Neural cell (in vitro differentiated cells): ENCODE data around the gene SERGEF. TPM values are rescaled to one million over a fixed set of nuclear protein-coding genes. Genes with fewer than 3 reads are reported as not detected.

Experiments
- H2AFZ ChIP-seq: fragments of 200-600, 300-800 bp; sonication (generic), shearing (Covaris generic); 2 replicates; pipeline ENCODE4 v1.6.0; 2014; ENCODE audit warnings: low read depth, mild to moderate bottlenecking, antibody characterized with exemption, low read length, moderate library complexity
- H3F3A ChIP-seq: fragments of 200-600 bp; shearing (Covaris generic); 2 replicates; pipeline ENCODE4 v1.6.1; 2016; ENCODE audit warnings: mild to moderate bottlenecking, moderate library complexity, mixed read lengths, antibody characterized with exemption, low read length; ENCODE audit not compliant: insufficient read depth, poor library complexity, severe bottlenecking
- H3K27ac ChIP-seq: fragments of 200-600, 300-800 bp; sonication (generic), shearing (Covaris generic); 2 replicates; pipeline ENCODE4 v1.5.1; 2014; ENCODE audit warnings: mild to moderate bottlenecking, low read length, moderate library complexity
- H3K27me3 ChIP-seq: fragments of 300-800, 200-600 bp; sonication (generic), shearing (Covaris generic); 2 replicates; pipeline ENCODE4 v1.6.0; 2014; ENCODE audit warnings: mild to moderate bottlenecking, low read depth, low read length, moderate library complexity; ENCODE audit not compliant: insufficient read depth
- H3K36me3 ChIP-seq: fragments of 300-800, 200-600 bp; sonication (generic), shearing (Covaris generic); 2 replicates; pipeline ENCODE4 v1.5.1; 2014; ENCODE audit warnings: mild to moderate bottlenecking, antibody characterized with exemption, low read length, moderate library complexity; ENCODE audit not compliant: insufficient read depth
- H3K4me2 ChIP-seq: fragments of 300-800, 200-600 bp; sonication (generic), shearing (Covaris generic); 2 replicates; pipeline ENCODE4 v1.6.0; 2014; ENCODE audit warnings: mild to moderate bottlenecking, low read length
- H3K4me3 ChIP-seq: fragments of 300-800, 200-600 bp; sonication (generic), shearing (Covaris generic); 2 replicates; pipeline ENCODE4 v1.5.1; 2014; ENCODE audit warnings: mild to moderate bottlenecking, low read length, moderate library complexity
- H3K79me2 ChIP-seq: fragments of 200-600 bp; shearing (Covaris generic); replicated peaks from 2 replicates; pipeline ENCODE4 v1.6.0; 2014; ENCODE audit warnings: mild to moderate bottlenecking, low read length, moderate library complexity; ENCODE audit not compliant: insufficient read depth
- H3K9ac ChIP-seq: fragments of 300-800, 200-600 bp; sonication (generic), shearing (Covaris generic); 2 replicates; pipeline ENCODE4 v1.6.1; 2016; ENCODE audit warnings: mild to moderate bottlenecking, low read length, mixed read lengths
- H3K9me2 ChIP-seq: fragments of 200-600 bp; shearing (Covaris generic); 2 replicates; pipeline ENCODE4 v1.6.1; 2016; ENCODE audit warnings: mild to moderate bottlenecking, low read length, mixed read lengths; ENCODE audit not compliant: insufficient read depth
- H3K9me3 ChIP-seq: fragments of 200-600, 300-800 bp; sonication (generic), shearing (Covaris generic); 2 replicates; pipeline ENCODE4 v1.6.1; 2016; ENCODE audit warnings: mild to moderate bottlenecking, mixed run types, low read length, moderate library complexity, mixed read lengths
- H4K20me1 ChIP-seq: fragments of 200-600 bp; shearing (Covaris generic); 2 replicates; pipeline ENCODE4 v1.6.1; 2016; ENCODE audit warnings: mild to moderate bottlenecking, mixed run types; ENCODE audit not compliant: insufficient read depth
- CTCF ChIP-seq: fragments of 450-650 bp; IDR thresholded peaks from 2 replicates; pipeline ENCODE4 v1.5.1; 2014; ENCODE audit warnings: antibody characterized with exemption, mild to moderate bottlenecking, moderate library complexity; ENCODE audit not compliant: poor library complexity, severe bottlenecking
- EP300 ChIP-seq: fragments of 450-650 bp; conservative IDR thresholded peaks from 2 replicates; pipeline ENCODE4 v1.6.1; 2014; ENCODE audit warnings: antibody characterized with exemption, mild to moderate bottlenecking, moderate library complexity; ENCODE audit not compliant: poor library complexity, severe bottlenecking
- EZH2 ChIP-seq: fragments of 200-600, 300-800 bp; shearing (Covaris generic), sonication (generic); IDR thresholded peaks from 2 replicates; pipeline ENCODE4 v1.6.1; 2014; ENCODE audit warnings: antibody characterized with exemption, low read length, borderline replicate concordance, mild to moderate bottlenecking; ENCODE audit not compliant: insufficient read depth, poor library complexity, severe bottlenecking
- MXI1 ChIP-seq: fragments of 450-650 bp; conservative IDR thresholded peaks from 2 replicates; pipeline ENCODE4 v1.6.1; 2014; ENCODE audit warnings: antibody characterized with exemption, mild to moderate bottlenecking; ENCODE audit not compliant: poor library complexity, severe bottlenecking
- POLR2AphosphoS5 ChIP-seq: IDR thresholded peaks from 2 replicates; pipeline ENCODE4 v1.6.1; 2012
- RAD21 ChIP-seq: fragments of 450-650 bp; conservative IDR thresholded peaks from 2 replicates; pipeline ENCODE4 v1.6.1; 2014; ENCODE audit warnings: antibody characterized with exemption, mild to moderate bottlenecking, moderate library complexity
- REST ChIP-seq: IDR thresholded peaks from 2 replicates; pipeline ENCODE4 v1.6.1; 2012; ENCODE audit warnings: borderline replicate concordance
- SMC3 ChIP-seq: fragments of 450-650 bp; conservative IDR thresholded peaks from 2 replicates; pipeline ENCODE4 v1.6.1; 2014; ENCODE audit warnings: antibody characterized with exemption, mild to moderate bottlenecking, moderate library complexity; ENCODE audit not compliant: poor library complexity
- TAF1 ChIP-seq: IDR thresholded peaks from 2 replicates; pipeline ENCODE4 v1.6.1; 2012; ENCODE audit warnings: low read depth
- polyA plus RNA-seq: library from polyadenylated mRNA; depleted of rRNA; stranded (reverse); fragments of >200 nt; gene quantifications from 2 replicates; pipeline ENCODE4 v1.2.3, GENCODE V29; 2014

SERGEF gene
- polyA plus RNA-seq, 1 donor from 2014 or later = 49.6 TPM

DNA sequence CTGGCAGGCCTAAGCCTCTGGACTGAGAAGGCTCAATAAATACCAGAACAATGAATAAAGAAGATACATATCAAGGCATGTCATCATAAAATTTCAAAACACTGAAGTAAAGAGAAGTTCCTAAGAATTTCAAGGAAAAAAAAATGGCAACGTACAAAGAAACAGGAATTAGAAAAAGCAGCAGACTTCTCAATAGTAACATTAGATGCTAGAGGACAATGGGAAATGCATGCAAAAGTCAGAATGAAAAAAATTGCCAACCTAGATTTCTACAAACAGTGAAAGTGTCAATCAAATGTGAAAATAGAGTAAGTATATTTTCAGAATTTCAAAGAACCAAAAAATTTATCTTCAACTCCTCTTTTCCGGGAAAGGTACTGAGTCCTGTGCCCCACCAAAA, 153.3 kb downstream of the SERGEF start:
- no peaks in the 10 kb centered on the region for H3K27me3 ChIP-seq
- no peak overlapping the region for H3K9ac ChIP-seq
- no peak overlapping the region for H3K4me3 ChIP-seq
- no peaks in the 10 kb centered on the region for H4K20me1 ChIP-seq
- H3K9me2 ChIP-seq = no peaks in the 10 kb centered on the region
- no peaks in the 10 kb centered on the region for H3F3A ChIP-seq
- no peaks in the 10 kb centered on the region for H3K79me2 ChIP-seq
- H3K4me2 ChIP-seq = no peak overlapping the region
- TF ChIP-seq SMC3 (no peak), RAD21 (no peak), POLR2AphosphoS5 (no peak), MXI1 (no peak)
- H3K27ac ChIP-seq = no peak overlapping the region
- no peaks in the 10 kb centered on the region for H3K36me3 ChIP-seq
- H2AFZ ChIP-seq = no peak overlapping the region
- H3K9me3 ChIP-seq = no peaks in the 10 kb centered on the region

DNA sequence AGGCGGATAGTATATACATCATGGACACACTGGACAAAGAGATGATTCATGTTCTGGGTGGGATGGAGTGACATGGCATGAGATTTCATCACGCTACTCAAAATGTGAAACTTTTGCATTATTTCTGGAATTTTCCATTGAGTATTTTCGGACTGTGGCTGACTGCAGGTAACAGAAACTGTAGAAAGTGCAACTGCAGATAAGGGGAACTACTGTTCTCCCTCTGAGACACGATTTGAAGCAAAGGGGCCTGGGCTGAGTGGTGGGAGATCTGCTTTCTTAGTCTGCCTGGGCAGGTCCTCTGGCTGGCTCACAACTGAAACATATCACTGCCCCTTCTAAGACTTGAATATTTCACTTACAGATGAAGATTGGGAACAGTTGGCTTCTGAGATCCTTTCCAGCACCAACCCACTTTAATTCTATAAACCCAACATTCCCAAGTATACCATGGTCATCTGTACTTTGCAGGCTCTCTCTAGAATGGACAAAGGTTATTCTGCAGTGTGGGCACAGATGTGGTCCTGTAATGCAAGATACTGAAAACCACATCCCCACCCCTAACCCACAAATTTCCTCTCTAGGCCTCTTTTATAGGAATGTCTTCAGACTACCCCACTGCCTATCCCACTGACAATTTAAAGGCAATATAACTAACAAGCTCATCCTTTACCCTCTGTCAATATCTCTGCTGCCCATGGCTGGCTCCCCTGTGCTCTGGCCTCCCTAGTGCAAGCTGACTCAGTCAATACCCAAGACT, 157.1 kb downstream of the SERGEF start:
- no peak overlapping the region for H3K4me3 ChIP-seq
- no peaks in the 10 kb centered on the region for H3K9me3 ChIP-seq
- H3K4me2 ChIP-seq = no peak overlapping the region
- no peaks in the 10 kb centered on the region for H3K27me3 ChIP-seq
- H4K20me1 ChIP-seq = no peaks in the 10 kb centered on the region
- no peak for TF ChIP-seq EP300
- no peak for TF ChIP-seq RAD21
- no peak for TF ChIP-seq CTCF
- no peaks in the 10 kb centered on the region for H3K79me2 ChIP-seq
- H3K36me3 ChIP-seq = no peaks in the 10 kb centered on the region
- H2AFZ ChIP-seq = no peak overlapping the region
- no peaks in the 10 kb centered on the region for H3F3A ChIP-seq
- no peaks in the 10 kb centered on the region for H3K9me2 ChIP-seq
- no peak overlapping the region for H3K27ac ChIP-seq
- H3K9ac ChIP-seq = no peak overlapping the region

DNA sequence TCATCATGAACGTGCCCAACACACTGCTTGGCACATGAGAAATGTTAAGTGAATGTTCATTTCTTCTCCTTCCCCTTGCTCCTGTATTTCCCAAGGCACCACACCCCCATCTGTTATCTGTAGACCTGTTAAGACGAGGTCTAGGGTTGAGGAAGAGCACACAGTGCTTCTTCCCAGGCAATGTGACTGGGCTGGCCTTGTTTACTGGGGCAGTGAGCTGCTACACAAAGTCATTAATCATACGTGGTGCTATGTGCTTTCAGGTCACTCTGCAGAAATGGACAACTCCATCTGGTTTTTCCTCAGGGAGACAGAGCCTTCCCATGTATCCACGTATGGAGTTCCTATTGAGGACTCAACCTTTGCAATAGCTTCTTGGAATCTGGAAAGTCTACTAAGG, 159.6 kb downstream of the SERGEF start:
- Histone ChIP-seq H3K36me3 (no peaks in the 10 kb centered on the region), H3F3A (no peaks in the 10 kb centered on the region), H3K27ac (no peak overlapping the region), H3K27me3 (no peaks in the 10 kb centered on the region), H3K79me2 (no peaks in the 10 kb centered on the region), H3K4me2 (no peak overlapping the region), H2AFZ (no peak overlapping the region), H3K9me3 (no peaks in the 10 kb centered on the region), H3K9ac (no peak overlapping the region), H4K20me1 (no peaks in the 10 kb centered on the region), H3K4me3 (no peak overlapping the region), H3K9me2 (no peaks in the 10 kb centered on the region)
- no peak for TF ChIP-seq EP300
- TF ChIP-seq RAD21 = no peak

DNA sequence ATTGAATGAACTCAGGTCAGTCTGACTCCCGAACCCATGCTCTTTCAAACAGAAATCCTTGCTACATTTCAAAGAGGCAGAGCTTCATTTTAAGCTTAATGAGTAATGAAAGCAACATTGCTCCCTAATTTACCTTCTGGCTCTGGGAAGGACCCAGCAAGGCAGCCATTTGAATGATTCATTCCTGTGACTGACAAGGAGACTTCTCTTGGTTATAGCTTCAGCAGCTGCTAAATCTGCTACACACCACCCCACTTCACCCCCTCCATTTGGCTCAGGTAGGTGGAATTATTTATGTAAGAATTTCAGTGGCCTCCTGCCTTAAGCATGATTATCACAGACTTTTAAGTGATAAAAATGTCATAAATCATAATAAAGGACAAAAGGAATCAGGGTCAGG, 160.6 kb downstream of the SERGEF start:
- H3K4me2 ChIP-seq = no peak overlapping the region
- no peaks in the 10 kb centered on the region for H3K9me3 ChIP-seq
- H3K36me3 ChIP-seq = no peaks in the 10 kb centered on the region
- no peak overlapping the region for H2AFZ ChIP-seq
- H3K9me2 ChIP-seq = no peaks in the 10 kb centered on the region
- H3K9ac ChIP-seq = no peak overlapping the region
- no peaks in the 10 kb centered on the region for H3K79me2 ChIP-seq
- no peaks in the 10 kb centered on the region for H4K20me1 ChIP-seq
- H3K4me3 ChIP-seq = no peak overlapping the region
- H3K27me3 ChIP-seq = no peaks in the 10 kb centered on the region
- no peaks in the 10 kb centered on the region for H3F3A ChIP-seq
- TF ChIP-seq EP300 (no peak), EZH2 (no peak), CTCF (no peak), RAD21 (no peak), TAF1 (no peak), MXI1 (no peak), REST (no peak), POLR2AphosphoS5 (no peak), SMC3 (no peak)
- H3K27ac ChIP-seq = no peak overlapping the region
